ENCODE measurements around the gene GAB1. TPM values are rescaled to one million over a fixed set of nuclear protein-coding genes. Genes with fewer than 3 reads are reported as not detected.

GAB1 gene
- total and polyA plus RNA-seq, 7 donors = 1.0 to 20.3 (median 10.1) TPM

DNA sequence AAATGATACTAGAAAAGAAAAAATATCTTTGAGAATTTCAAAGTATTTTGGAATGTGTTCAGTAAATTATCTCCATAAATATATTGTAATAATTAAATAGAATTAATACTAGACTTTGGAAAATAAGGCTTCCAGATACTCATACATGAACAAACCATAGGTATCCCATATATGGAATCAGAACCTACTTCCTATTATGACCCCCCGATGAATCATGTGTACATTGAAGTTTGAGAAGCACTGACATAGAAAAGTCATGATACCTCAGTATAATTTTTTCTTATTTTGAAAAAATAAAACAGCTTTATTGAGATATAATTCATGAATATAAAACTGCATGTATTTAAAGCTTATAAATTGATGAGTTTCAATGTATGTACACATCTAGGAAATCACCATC is 149.6 kb downstream of the GAB1 start:
- Histone ChIP-seq H3K27me3 (ENCODE audit: insufficient read depth in 3 of 3, low read length in 2 of 3) (no peaks in the 10 kb centered on the region), H3K36me3 (ENCODE audit: insufficient read depth in 1 of 2, low read depth in 1 of 2) (no peaks in the 10 kb centered on the region), H3K4me1 (no peaks in the 10 kb centered on the region), H3K9me3 (no peaks in the 10 kb centered on the region), H3K4me3 (no peak overlapping the region), H3K27ac (no peak overlapping the region)
- 90 to 95% (median 94%) methylated on average over 1 of the region's 1 CpG for WGBS, 3 donors
- intact Hi-C loops (cut with DNase I) = loop anchor here (10.0 kb wide), 4 partner anchors 152 to 602 kb away; partner anchors contain the start of gene GAB1 (in 1 of the 2)
- DNase-seq (no peak), ATAC-seq (no peak)
- TF ChIP-seq, protein P1, sequence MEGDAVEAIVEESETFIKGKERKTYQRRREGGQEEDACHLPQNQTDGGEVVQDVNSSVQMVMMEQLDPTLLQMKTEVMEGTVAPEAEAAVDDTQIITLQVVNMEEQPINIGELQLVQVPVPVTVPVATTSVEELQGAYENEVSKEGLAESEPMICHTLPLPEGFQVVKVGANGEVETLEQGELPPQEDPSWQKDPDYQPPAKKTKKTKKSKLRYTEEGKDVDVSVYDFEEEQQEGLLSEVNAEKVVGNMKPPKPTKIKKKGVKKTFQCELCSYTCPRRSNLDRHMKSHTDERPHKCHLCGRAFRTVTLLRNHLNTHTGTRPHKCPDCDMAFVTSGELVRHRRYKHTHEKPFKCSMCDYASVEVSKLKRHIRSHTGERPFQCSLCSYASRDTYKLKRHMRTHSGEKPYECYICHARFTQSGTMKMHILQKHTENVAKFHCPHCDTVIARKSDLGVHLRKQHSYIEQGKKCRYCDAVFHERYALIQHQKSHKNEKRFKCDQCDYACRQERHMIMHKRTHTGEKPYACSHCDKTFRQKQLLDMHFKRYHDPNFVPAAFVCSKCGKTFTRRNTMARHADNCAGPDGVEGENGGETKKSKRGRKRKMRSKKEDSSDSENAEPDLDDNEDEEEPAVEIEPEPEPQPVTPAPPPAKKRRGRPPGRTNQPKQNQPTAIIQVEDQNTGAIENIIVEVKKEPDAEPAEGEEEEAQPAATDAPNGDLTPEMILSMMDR (IDR thresholded peaks at IDR 0.05) = no peak

DNA sequence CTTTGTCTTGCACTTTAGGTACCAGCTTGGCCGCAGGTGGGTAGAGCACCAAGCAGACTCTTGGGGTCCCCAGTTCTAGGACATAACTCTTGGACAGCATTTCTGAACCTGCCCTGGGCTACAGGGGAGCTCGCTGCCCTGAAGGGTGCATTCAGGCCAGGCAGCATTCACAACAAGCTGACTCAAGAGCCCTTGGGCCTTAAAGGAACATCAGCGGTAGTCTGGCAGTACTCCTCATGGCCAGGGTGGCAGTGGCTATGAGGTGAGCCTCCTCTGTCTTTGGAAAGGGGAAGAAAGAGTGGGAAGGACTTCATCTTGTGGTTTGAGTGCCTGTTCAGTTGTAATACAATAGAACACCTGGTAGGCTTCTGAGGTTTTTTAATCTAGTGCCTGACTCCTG is 152.0 kb downstream of the GAB1 start:
- no peak for ATAC-seq
- Histone ChIP-seq H3K9me3 (no peaks in the 10 kb centered on the region), H3K4me1 (no peaks in the 10 kb centered on the region), H3K36me3 (ENCODE audit: insufficient read depth in 1 of 2, low read depth in 1 of 2) (no peaks in the 10 kb centered on the region), H3K27me3 (ENCODE audit: insufficient read depth in 3 of 3, low read length in 2 of 3) (no peaks in the 10 kb centered on the region), H3K27ac (no peak overlapping the region), H3K4me3 (no peak overlapping the region)
- intact Hi-C loops (cut with DNase I) = loop anchor here (10.0 kb wide), 4 partner anchors 154 to 604 kb away; partner anchors contain the start of gene GAB1 (in 1 of the 2)
- TF ChIP-seq, protein P1 (IDR thresholded peaks at IDR 0.05) = no peak
- 94 to 96% (median 96%) methylated on average over 3 of the region's 3 CpGs for WGBS, 3 donors
- DNase-seq = no peak

DNA sequence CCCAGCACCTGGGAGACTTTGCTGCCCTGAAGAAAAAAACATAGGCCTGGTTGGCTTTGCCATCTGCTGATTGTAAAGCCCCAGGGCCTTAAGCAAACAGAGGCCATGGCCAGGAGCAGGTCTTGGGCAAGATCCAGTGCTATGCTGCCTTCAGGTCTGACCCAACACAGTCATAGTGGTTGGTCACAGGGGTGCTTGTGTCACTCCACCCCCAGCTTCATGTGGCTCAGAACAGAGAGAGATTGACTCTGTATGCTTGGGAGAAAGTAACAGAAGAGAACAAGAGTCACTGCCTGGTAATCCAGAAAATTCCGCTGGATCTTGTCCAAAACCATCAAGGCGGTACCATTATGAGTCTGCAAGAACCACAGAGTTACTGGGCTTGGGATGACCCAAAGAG is 152.4 kb downstream of the GAB1 start:
- H3K27ac ChIP-seq = no peak overlapping the region
- WGBS, 3 donors = 96 to 98% (median 98%) methylated on average over 2 of the region's 2 CpGs
- H3K27me3 ChIP-seq (ENCODE audit: insufficient read depth in 3 of 3, low read length in 2 of 3) = no peaks in the 10 kb centered on the region
- ATAC-seq (no peak), DNase-seq (no peak)
- no peaks in the 10 kb centered on the region for H3K4me1 ChIP-seq
- no peaks in the 10 kb centered on the region for H3K36me3 ChIP-seq (ENCODE audit: insufficient read depth in 1 of 2, low read depth in 1 of 2)
- no peaks in the 10 kb centered on the region for H3K9me3 ChIP-seq
- no peak overlapping the region for H3K4me3 ChIP-seq
- intact Hi-C loops (cut with DNase I) = loop anchor here (10.0 kb wide), 4 partner anchors 154 to 604 kb away; partner anchors contain the start of gene GAB1 (in 1 of the 2)
- TF ChIP-seq, protein P1 (IDR thresholded peaks at IDR 0.05) = no peak

DNA sequence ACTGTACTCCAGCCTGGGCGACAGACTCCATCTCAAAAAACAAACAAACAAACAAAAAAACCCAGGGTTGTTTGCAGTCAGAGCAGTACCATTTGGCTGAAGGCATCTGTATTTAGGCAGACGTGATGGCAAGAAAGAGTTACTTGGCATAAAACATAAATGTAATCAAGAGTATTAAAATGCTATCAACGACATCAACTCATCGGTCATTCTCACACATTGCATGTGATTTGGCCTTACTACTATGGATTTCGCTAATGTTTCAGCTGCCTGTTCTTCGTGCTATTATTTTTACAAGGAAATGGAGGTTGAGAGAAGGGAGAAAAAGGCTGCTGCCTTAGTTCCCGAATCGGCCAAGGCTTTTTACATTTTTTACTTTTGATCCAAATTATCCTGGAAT is 161.3 kb downstream of the GAB1 start:
- WGBS, 3 donors = 76 to 82% (median 82%) methylated on average over 8 of the region's 8 CpGs

More for the DNA sequence above, 161.3 kb downstream of the GAB1 start:
- intact Hi-C loops (cut with DNase I) = no loop called here
- Histone ChIP-seq H3K9me3 (no peaks in the 10 kb centered on the region), H3K4me1 (no peaks in the 10 kb centered on the region), H3K36me3 (ENCODE audit: insufficient read depth in 1 of 2, low read depth in 1 of 2) (no peaks in the 10 kb centered on the region), H3K27ac (no peak overlapping the region), H3K27me3 (ENCODE audit: insufficient read depth in 3 of 3, low read length in 2 of 3) (no peaks in the 10 kb centered on the region), H3K4me3 (no peak overlapping the region)
- no peak for ATAC-seq
- no peak for DNase-seq
- TF ChIP-seq, protein P1 (IDR thresholded peaks at IDR 0.05) = no peak

Data from psoas muscle (tissue), 8 donors.